ENCODE measurements around the gene ERC1.

- no peak for TF ChIP-seq POLR2AphosphoS5 (IDR thresholded peaks at IDR 0.05; ENCODE audit: low read depth, low read length)
- no peak for TF ChIP-seq CTCF (IDR thresholded peaks at IDR 0.05)
- TF ChIP-seq SIN3A (IDR thresholded peaks at IDR 0.05; ENCODE audit: borderline replicate concordance, insufficient read depth, low read depth, low read length): no peak
- TF ChIP-seq TCF7L2 (IDR thresholded peaks at IDR 0.05; ENCODE audit: low read depth, low read length): no peak
- no peak for TF ChIP-seq REST (IDR thresholded peaks at IDR 0.05; ENCODE audit: insufficient read depth in 1 of 2, low read depth in 2 of 2, low read length in 1 of 2)
These were observed 391.1 kb downstream of the ERC1 start for GRCh38 chr12:1382151-1382550.
